ENCODE data around the gene TOR1AIP2. TPM values are rescaled to one million over a fixed set of nuclear protein-coding genes. Genes with fewer than 3 reads are reported as not detected.
"Not testable (repeated sequence)": the region's sequence is repeated elsewhere in the genome, so short reads cannot be mapped to it uniquely, and the experiment has no call there.

Gene TOR1AIP2
- total RNA-seq, 1 donor from 2014 or later = 147 TPM

DNA sequence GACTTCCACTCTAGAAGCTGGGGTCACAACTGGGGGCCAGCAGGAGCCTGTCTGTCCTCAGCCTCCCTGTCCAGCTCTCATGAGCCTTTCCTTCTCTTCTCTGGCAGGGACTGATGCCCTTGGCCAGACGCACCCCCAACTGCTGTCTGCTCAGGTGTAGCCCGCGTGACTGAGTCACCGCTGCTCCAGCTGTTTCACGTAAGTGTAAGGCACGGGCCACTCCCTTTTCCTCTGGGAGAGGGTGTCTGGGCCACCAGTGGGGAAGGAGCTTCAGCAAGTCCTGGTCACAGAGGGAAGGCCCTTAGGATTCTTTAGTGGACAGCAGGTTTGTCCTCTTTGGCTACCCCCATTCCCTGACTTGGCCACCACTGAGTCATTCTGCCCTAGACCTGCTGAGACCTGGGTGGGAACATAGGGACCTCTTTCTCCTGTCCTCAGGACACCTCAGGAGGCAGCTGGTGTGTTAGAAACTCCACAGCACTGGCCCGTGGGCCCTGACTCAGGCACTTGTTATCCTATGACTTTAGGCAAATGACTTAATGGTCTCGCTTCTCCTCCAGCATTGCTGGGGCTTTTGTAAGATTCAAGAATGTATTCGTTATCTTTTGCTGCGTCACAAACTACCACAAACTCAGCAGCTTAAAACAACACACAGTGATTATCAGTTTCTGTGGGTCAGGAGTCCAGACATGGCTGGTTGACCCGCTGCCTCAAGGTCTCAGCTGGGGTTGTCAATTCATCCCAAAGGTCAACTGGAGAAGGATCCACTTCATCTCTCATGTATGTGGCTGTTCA lies 69.7 kb downstream of the TOR1AIP2 start:
- peak; percentile 8 for DNase-seq (ENCODE audit: low read depth)

DNA sequence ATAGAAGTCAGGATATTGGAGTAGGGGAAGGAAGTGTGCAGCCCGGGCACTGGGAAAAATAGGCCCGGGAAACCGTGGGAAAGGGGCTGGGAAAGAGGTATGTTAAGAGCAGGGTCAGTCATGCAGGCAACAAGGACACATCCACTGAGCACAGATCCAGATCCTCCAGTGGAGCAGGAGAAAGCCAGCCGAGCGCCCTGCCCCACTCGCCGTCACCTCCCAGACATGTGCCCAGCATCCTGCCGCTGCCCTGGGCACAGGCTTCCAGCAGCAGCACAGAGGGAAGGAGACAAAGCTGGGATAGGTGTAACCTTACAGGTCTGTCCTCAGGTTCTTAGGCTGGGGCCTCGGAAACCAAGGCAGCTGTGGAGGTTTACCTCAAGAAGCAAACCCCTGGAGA lies 70.3 kb downstream of the TOR1AIP2 start:
- DNase-seq (ENCODE audit: low read depth) = no peak

DNA sequence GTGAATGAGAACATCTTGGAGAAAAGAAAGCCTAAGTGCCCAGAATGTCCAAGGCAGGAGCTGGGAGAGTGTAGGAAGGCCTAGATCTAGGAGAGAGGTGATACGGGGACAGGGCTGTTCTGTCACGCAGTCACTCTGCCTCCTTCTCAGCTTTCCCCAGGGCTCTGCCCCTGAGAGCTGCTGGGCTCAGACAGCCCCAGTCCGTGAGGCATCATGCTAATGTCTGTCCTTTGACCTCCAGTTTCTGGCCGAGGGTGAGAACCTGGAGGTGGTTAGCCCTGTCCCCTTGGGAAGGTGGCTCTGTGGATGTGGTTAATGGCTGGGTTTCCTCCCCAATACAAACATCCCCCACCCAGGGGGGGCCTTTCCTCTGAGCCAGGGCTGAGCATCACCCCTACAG lies 71.3 kb downstream of the TOR1AIP2 start:
- DNase-seq (ENCODE audit: low read depth) = no peak

- DNase-seq (ENCODE audit: low read depth) = no peak
Measured at GRCh38 chr1:179805291-179806195, 72.1 kb downstream of the TOR1AIP2 start.

DNA sequence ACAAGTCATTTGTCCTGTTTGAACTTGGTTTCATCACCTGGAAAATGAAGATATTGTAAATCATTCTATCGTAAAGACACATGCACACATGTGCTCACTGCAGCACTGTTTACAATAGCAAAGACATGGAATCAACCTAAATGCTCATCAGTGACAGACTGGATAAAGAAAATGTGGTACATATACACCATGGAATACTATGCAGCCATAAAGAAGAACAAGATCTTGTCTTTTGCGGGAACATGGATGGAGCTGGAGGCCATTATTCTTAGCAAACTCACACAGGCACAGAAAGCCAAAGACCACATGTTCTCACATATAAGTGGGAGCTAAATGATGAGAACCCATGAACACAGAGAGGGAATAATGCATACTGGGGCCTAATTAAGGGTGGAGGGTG lies 73.2 kb downstream of the TOR1AIP2 start:
- not testable (repeated sequence) for DNase-seq (ENCODE audit: low read depth)

DNA sequence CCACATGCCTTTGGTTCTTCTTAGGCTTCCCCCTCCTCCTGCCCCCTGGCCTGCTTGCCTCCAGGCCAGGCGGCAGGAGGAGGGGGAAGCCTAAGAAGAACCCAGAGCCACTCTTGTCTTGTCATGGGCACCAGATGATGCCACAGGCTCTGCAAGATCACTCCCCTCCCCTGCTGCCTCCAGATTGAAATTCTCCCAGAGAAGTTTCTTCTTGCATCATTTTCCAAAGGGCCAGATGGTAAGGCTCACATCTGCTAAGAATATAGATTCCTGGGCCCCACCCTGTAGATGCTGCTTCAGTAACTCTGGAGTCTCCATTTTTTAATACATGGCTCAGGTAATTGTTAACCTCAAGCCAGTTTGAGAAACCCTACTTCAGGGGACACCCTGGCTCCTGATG lies 73.7 kb downstream of the TOR1AIP2 start:
- no peak for DNase-seq (ENCODE audit: low read depth)

- no peak for DNase-seq (ENCODE audit: low read depth)
Measured at GRCh38 chr1:179803104-179803503, 74.5 kb downstream of the TOR1AIP2 start.

GRCh38 chr1:179800481-179800880 lies 77.1 kb downstream of the TOR1AIP2 start:
- no peak for DNase-seq (ENCODE audit: low read depth)

DNA sequence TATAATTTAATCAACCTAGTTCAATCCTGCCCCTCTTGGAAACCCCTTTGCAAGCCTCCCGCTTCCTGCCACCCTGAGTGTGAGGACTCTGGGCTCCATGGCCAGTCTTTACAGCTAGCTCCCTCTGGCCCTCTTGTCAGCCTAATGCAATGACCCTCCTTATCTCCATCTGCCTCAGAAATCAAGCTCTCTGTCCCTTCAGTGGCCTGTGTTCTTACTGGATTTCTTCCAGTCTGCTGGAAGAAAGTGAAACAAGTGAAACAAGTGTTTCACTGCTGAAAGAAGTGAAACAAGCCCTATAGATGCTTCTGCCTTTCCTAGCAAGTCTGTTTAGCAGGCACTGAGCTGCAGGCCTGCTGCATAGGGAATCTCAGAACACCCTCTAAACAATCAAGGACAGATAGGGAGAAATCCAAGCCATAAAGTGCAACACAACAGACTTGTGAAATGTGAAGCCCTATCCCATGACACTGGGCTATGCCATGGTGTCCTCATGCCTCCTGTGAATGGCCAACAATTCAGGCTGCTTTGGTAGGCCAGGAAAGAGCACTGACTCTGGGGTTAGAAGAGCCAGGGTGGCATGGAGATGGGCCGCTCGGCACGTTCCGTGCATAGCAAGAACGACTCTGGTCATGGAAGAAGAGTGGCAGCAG lies 78.6 kb downstream of the TOR1AIP2 start:
- DNase-seq (ENCODE audit: low read depth) = no peak

DNA sequence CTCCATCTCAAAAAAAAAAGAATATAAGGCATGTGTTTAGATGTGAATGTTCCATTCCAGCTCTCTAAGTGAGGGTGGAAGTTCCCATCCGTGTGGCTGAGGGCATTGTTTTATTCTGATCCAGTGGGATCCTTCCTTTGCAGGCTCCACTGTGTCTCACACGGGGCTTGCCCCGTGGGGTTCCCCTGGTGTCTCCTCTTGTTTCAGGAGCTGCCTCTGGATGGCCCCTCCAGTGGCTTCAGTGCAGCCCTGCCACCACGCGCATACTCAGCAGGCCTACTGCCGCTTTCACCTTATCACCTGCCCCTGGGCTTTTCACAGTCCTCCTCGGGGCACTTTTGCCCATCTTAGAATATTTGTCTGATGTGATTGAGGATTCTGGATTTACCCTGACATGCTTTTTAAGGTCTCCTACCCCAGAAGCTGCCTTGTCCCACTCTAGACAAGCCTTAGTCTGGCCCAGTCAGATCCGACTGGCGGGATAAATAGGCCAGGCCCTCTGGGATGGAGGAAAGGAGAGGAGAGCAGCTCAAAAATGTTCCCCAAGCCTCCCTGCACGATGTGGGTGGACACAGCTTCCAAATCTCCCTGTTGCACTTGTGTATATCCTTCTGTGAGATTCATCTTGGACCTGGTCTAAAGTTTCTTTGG lies 79.3 kb downstream of the TOR1AIP2 start:
- no peak for DNase-seq (ENCODE audit: low read depth)

- no peak for DNase-seq (ENCODE audit: low read depth)
Measured at GRCh38 chr1:179794669-179795068, 82.9 kb downstream of the TOR1AIP2 start.

DNA sequence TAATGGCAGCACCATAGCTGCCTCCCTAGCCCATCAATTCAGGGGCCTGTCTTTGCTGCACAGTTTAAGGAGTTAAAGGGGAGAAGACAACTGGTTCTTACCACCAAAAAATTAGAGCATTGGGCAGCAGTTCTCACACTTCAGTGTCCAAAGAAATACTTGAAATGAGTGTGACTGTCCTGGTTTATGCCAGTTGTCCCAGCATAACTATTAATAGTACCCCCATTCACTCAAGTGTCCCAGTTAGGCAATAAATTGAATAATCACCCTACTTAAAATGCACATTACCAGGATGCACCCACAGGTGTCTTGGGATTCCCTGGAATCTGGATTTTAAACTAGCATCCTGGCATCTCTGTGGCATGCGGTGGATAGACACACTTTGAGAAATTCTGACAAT lies 83.5 kb downstream of the TOR1AIP2 start:
- no peak for DNase-seq (ENCODE audit: low read depth)

DNA sequence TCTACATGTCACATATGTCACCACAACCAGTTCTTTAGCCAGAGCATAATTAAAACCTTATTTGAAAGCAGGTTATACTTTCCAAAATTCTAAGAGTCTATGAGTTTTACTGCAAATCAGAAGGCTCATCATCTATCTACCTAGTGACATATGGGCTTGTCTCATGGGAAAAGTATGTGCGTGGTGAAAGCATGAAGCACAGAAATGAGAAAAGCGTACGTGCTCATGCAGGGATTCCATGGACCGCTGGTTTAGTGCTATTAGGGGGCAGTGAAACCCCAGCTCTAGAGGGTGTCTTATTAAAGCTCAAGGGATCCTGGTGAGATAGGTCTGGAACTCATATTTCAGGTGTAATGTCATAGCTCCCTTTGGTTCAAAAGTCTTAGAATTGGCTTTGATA lies 84.3 kb downstream of the TOR1AIP2 start:
- DNase-seq (ENCODE audit: low read depth) = no peak

Other genes with a start within 250 kb of the TOR1AIP2 start
- gene FAM163A, start 134.5 kb downstream of the TOR1AIP2 start, total RNA-seq = not detected in 2 replicates
- gene TOR1AIP1, start 4.5 kb upstream of the TOR1AIP2 start, total RNA-seq = 49.5 and 62.9 TPM in 2 replicates
- 30.2 and 53.5 TPM in 2 replicates for gene CEP350, start 77.0 kb upstream of the TOR1AIP2 start, total RNA-seq